PC-3 (cell line): Measurements from ENCODE around the gene TACSTD2. TPM values are rescaled to one million over a fixed set of nuclear protein-coding genes. Genes with fewer than 3 reads are reported as not detected.

ENCODE experiments used
- ATAC-seq: fragments of 200-7000 bp; cut with Tn5 transposase; 2 replicates; pipeline ENCODE4 v1.9.1; 2020; ENCODE audit warnings: mild to moderate bottlenecking, moderate library complexity
- BruUV-seq: library from RNA; stranded (reverse); fragments of 400-500 nt; replicated peaks from 2 replicates; lab custom pipeline; 2021; lab: Mats Ljungman, UMichigan
- CTCF ChIA-PET: fragments of 300-600 bp; sonication (Branson Sonifier 250); formaldehyde crosslinking; loops from one replicate; lab custom pipeline; 2022; ENCODE audit warnings: antibody characterized with exemption; lab: Charles Lee
- POLR2A ChIA-PET: fragments of 300-600 bp; sonication (Branson Sonifier 250); formaldehyde crosslinking; loops from one replicate; lab custom pipeline; 2022; ENCODE audit warnings: antibody characterized with exemption; ENCODE audit not compliant: unreplicated experiment; lab: Charles Lee
- DNase-seq: peaks from one replicate; pipeline ENCODE4 v3.0.0-alpha.2; 2015
- H2AFZ ChIP-seq: fragments of 300-600 bp; sonication (generic); 2 replicates; pipeline ENCODE4 v1.6.0; 2016; ENCODE audit warnings: antibody characterized with exemption, low read length
- H3F3A ChIP-seq: fragments of 300-600 bp; sonication (generic); one replicate; pipeline ENCODE4 v1.6.0; 2017; ENCODE audit warnings: antibody characterized with exemption, low read length, control low read depth, mild to moderate bottlenecking; ENCODE audit not compliant: unreplicated experiment
- H3K27ac ChIP-seq: fragments of 300-600 bp; sonication (generic); 2 replicates; pipeline ENCODE4 v1.5.1; 2016; ENCODE audit warnings: mild to moderate bottlenecking, low read length
- H3K27me3 ChIP-seq: fragments of 300-600 bp; sonication (generic); 2 replicates; pipeline ENCODE4 v1.6.1; 2016; ENCODE audit warnings: low read length, mixed read lengths
- H3K36me3 ChIP-seq: fragments of 300-600 bp; sonication (generic); 2 replicates; pipeline ENCODE4 v1.6.1; 2016; ENCODE audit warnings: low read depth, mixed run types, low read length, mixed read lengths
- H3K4me1 ChIP-seq: fragments of 300-600 bp; sonication (generic); 2 replicates; pipeline ENCODE4 v1.5.1; 2016; ENCODE audit warnings: low read length; ENCODE audit not compliant: insufficient read depth
- H3K4me2 ChIP-seq: fragments of 300-600 bp; sonication (generic); 2 replicates; pipeline ENCODE4 v1.6.0; 2016; ENCODE audit warnings: low read length
- H3K4me3 ChIP-seq: fragments of 300-600 bp; sonication (generic); 2 replicates; pipeline ENCODE4 v1.5.1; 2016; ENCODE audit warnings: mild to moderate bottlenecking, low read length, mixed read lengths
- H3K79me2 ChIP-seq: fragments of 300-600 bp; sonication (generic); 2 replicates; pipeline ENCODE4 v1.6.1; 2017; ENCODE audit warnings: low read length, mixed read lengths
- H3K9ac ChIP-seq: fragments of 300-600 bp; sonication (generic); 2 replicates; pipeline ENCODE4 v1.6.0; 2016; ENCODE audit warnings: mild to moderate bottlenecking, low read length
- H3K9me2 ChIP-seq: fragments of 300-600 bp; sonication (generic); replicated peaks from 2 replicates; pipeline ENCODE4 v1.6.1; 2016; ENCODE audit warnings: mixed run types, low read length, mixed read lengths
- H3K9me3 ChIP-seq: fragments of 300-600 bp; sonication (generic); 2 replicates; pipeline ENCODE4 v1.6.1; 2016; ENCODE audit warnings: low read length, mixed read lengths
- H4K20me1 ChIP-seq: fragments of 300-600 bp; sonication (generic); 2 replicates; pipeline ENCODE4 v1.6.1; 2016; ENCODE audit warnings: low read length, mixed read lengths
- EZH2 ChIP-seq: fragments of 300-600 bp; sonication (generic); IDR thresholded peaks from one replicate; pipeline ENCODE4 v1.6.1; 2017; ENCODE audit warnings: antibody characterized with exemption, mild to moderate bottlenecking, low read length; ENCODE audit not compliant: unreplicated experiment
- EZH2phosphoT487 ChIP-seq: fragments of 300-600 bp; sonication (generic); IDR thresholded peaks from 2 replicates; pipeline ENCODE4 v1.6.1; 2018; ENCODE audit warnings: mild to moderate bottlenecking, antibody characterized with exemption, low read length, borderline replicate concordance
- intact Hi-C: fragments of 100-400 bp; cut with micrococcal nuclease; formaldehyde crosslinking; loops from 2 replicates; pipeline ENCODE4 v1.9.0; 2023
- total RNA-seq: library from RNA; depleted of rRNA; stranded (reverse); fragments of >200 nt; gene quantifications from 2 replicates; pipeline ENCODE4 v1.2.3, GENCODE V29; 2014
- TF ChIP-seq, protein P1 (sequence below): fragments of 300-600 bp; sonication (generic); conservative IDR thresholded peaks from 2 replicates; pipeline ENCODE4 v1.5.1; 2017; ENCODE audit warnings: antibody characterized with exemption, low read depth, mild to moderate bottlenecking, low read length

The TACSTD2 gene
- total RNA-seq, 1 experiment from 2014 or later = 94.2 TPM

DNA sequence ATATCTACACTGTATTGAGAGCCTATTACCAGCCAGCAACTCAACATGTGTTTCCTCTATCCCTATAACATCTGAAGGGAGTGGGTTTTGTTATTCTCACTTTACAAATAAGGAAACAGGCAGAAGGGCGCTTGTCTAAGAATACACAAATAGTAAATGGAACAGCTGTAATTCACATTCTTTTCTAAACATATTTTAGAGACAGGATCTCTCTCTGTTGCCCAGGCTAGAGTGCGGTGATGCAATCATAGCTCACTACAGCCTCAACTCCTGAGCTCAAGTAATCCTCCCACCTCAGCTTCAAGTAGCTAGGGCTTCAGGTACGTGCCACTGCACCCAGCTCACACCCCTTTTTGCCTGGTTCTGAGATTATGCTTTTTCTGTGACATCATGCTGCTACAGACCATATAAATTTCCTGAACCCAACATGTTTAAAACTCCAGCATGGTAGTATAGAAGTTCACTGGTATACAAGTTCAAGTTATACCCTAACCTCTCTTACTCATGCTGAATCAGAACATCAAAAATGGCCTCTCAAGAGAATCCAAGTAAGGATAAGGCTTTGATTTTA, 8.6 kb upstream of the TACSTD2 start:
- POLR2A ChIA-PET = no interaction called here
- peak overlapping the region; percentile 94; the same call in 1 of the 2 replicates for H3K27ac ChIP-seq
- no peaks in the 10 kb centered on the region for H3K36me3 ChIP-seq
- no peaks in the 10 kb centered on the region for H3K27me3 ChIP-seq
- peaks cover 60% of the 10 kb centered on the region for H3K79me2 ChIP-seq
- no peaks in the 10 kb centered on the region for H3K9me2 ChIP-seq
- 0 out of 2 replicates have a peak overlapping the region, but pooled peaks have one; percentile 74 for H3K4me2 ChIP-seq
- BruUV-seq = no TSS peak
- H2AFZ ChIP-seq = no peak overlapping the region
- H3F3A ChIP-seq = peaks cover 5% of the 10 kb centered on the region
- intact Hi-C loops = no loop called here
- DNase-seq (peak; percentile 27), ATAC-seq (no peak)
- peaks cover 34% of the 10 kb centered on the region for H3K4me1 ChIP-seq
- H3K4me3 ChIP-seq = no peak overlapping the region
- H3K9me3 ChIP-seq = no peaks in the 10 kb centered on the region
- CTCF ChIA-PET = no interaction called here
- H3K9ac ChIP-seq = no peak overlapping the region
- H4K20me1 ChIP-seq = no peaks in the 10 kb centered on the region
- TF ChIP-seq EZH2 (no peak), EZH2phosphoT487 (no peak)
- TF ChIP-seq, protein P1, sequence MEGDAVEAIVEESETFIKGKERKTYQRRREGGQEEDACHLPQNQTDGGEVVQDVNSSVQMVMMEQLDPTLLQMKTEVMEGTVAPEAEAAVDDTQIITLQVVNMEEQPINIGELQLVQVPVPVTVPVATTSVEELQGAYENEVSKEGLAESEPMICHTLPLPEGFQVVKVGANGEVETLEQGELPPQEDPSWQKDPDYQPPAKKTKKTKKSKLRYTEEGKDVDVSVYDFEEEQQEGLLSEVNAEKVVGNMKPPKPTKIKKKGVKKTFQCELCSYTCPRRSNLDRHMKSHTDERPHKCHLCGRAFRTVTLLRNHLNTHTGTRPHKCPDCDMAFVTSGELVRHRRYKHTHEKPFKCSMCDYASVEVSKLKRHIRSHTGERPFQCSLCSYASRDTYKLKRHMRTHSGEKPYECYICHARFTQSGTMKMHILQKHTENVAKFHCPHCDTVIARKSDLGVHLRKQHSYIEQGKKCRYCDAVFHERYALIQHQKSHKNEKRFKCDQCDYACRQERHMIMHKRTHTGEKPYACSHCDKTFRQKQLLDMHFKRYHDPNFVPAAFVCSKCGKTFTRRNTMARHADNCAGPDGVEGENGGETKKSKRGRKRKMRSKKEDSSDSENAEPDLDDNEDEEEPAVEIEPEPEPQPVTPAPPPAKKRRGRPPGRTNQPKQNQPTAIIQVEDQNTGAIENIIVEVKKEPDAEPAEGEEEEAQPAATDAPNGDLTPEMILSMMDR = no peak

DNA sequence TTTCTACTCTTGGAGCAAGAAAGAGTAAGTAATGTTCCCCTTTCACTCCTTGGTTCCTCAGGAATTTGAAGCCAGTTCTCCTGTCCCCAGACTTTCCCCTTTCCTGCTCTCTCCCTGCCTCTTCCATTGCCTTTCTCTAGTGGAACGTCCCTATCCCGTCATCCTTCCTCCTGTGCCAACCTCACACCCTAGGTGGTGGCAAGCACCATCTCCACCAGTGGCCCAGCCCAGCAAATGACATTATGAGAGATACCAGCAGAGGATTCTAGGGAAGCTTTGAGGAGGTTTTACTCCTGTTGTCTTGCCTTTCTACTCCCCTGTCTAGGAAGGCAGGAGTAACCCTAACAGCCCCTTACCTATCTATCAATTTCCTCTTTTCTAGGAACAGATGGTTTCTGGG, 8.1 kb upstream of the TACSTD2 start:
- Histone ChIP-seq H3K9me3 (no peaks in the 10 kb centered on the region), H2AFZ (no peak overlapping the region), H3K36me3 (no peaks in the 10 kb centered on the region), H3K9me2 (no peaks in the 10 kb centered on the region), H3K79me2 (peaks cover 62% of the 10 kb centered on the region), H3K4me2 (peak overlapping the region; percentile 74), H3K9ac (peak overlapping the region; percentile 57; the same call in 1 of the 2 replicates), H3F3A (peaks cover 5% of the 10 kb centered on the region), H3K27ac (peak overlapping the region; percentile 94), H3K4me1 (peaks cover 36% of the 10 kb centered on the region), H3K4me3 (no peak overlapping the region), H4K20me1 (no peaks in the 10 kb centered on the region), H3K27me3 (no peaks in the 10 kb centered on the region)
- ChIA-PET CTCF (no interaction called here), POLR2A (no interaction called here)
- no peak for ATAC-seq
- TF ChIP-seq EZH2phosphoT487 = no peak
- TF ChIP-seq, protein P1 = no peak
- TF ChIP-seq EZH2 = no peak
- no TSS peak for BruUV-seq
- no peak for DNase-seq
- intact Hi-C loops = no loop called here

DNA sequence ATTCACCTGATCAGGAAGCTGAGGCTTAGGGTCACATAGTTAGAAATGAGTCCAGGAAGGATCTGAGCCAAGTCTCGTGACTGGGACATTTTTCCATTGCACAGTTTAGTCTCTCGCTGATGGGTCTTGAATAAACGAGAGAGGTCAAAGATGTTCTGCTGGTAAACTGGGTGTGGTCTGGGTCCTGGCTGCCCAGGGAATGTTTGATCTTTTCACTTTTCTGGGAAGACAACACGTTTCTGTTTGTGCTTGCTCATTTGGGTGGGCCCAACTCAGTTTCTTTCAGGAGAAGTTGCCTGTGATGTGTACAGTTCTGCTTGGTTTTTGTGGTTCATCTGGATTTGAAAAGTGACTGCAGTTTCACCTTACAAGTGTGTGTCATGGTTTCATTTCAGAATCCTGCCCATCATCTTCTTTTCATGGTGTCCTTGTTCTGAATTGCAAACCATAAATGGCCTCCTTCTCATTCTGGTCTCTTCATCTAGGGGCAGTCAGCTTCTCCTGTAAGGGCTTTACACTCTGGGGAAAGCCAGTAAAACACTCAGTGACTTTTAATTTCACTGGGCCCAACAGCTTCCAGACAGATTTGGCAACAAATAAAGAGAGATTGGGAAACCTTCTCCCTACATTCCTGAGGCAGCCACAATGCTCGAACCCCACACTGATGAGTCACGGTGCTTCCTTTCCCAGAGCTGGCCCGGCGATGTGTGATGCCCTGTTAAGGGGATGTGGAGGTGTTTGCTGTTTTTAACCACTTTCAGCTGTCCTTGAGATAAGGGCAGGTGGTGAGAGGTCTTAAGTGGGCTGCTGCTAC, 7.2 kb upstream of the TACSTD2 start:
- TF ChIP-seq EZH2 (no peak), EZH2phosphoT487 (no peak)
- TF ChIP-seq, protein P1 = no peak
- ATAC-seq (peak; percentile 86), DNase-seq (peak; percentile 94)
- CTCF ChIA-PET = no interaction called here
- Histone ChIP-seq H4K20me1 (no peaks in the 10 kb centered on the region), H3K9me2 (no peaks in the 10 kb centered on the region), H3K4me1 (peaks cover 38% of the 10 kb centered on the region), H3K79me2 (peaks cover 62% of the 10 kb centered on the region), H3F3A (peaks cover 5% of the 10 kb centered on the region), H3K27ac (peak overlapping the region; percentile 94), H3K36me3 (no peaks in the 10 kb centered on the region), H3K4me3 (peak overlapping the region; percentile 45; the same call in 1 of the 2 replicates), H3K9ac (peak overlapping the region; percentile 57), H3K27me3 (no peaks in the 10 kb centered on the region), H3K4me2 (peak overlapping the region; percentile 74), H2AFZ (peak overlapping the region; percentile 34), H3K9me3 (no peaks in the 10 kb centered on the region)
- intact Hi-C loops = no loop called here
- no TSS peak for BruUV-seq
- POLR2A ChIA-PET = no interaction called here
